K562 (cell line): ENCODE data around the gene SORCS2. TPM values are rescaled to one million over a fixed set of nuclear protein-coding genes. Genes with fewer than 3 reads are reported as not detected.

Experiments
- ATAC-seq: fragments of 200-7000 bp; cut with Tn5 transposase; 3 replicates; pipeline ENCODE4 v1.9.1; 2020; ENCODE audit warnings: moderate library complexity
- BruUV-seq: library from RNA; stranded (reverse); fragments of 400-500 nt; replicated peaks from 2 replicates; lab custom pipeline; 2021; lab: Mats Ljungman, UMichigan
- CTCF ChIA-PET: fragments of 300-600 bp; formaldehyde crosslinking; extraction: SDS; loops from one replicate; lab custom pipeline; 2021; ENCODE audit warnings: low intra/inter-chr PET ratio; lab: Yijun Ruan, JAX
- POLR2A ChIA-PET: fragments of 300-600, 350-650 bp; sonication (Branson Sonifier 250); formaldehyde crosslinking; extraction: SDS; loops from one replicate; lab custom pipeline; 2021; ENCODE audit warnings: antibody characterized with exemption, inconsistent platforms; lab: Yijun Ruan, JAX
- DNase-seq, 4 experiments: peaks; one replicate each; pipeline versions ENCODE4 v3.0.0 to v3.0.0-alpha.2; 2011 to 2018; ENCODE audit warnings: low spot score in 3 of 4, mixed read lengths in 3 of 4; ENCODE audit errors: extremely low read depth in 1 of 4
- FAIRE-seq: peaks from 2 replicates; lab custom pipeline; 2011; peaks lifted over from hg19 to GRCh38; lab: Jason Lieb, UNC
- H2AFZ ChIP-seq: 2 replicates; pipeline ENCODE4 v1.6.0; 2011; ENCODE audit warnings: low read depth, low read length, control low read depth, inconsistent platforms
- H3K27ac ChIP-seq: fragments of 200-600 bp; 3 replicates; pipeline ENCODE4 v1.8.0; 2011; ENCODE audit warnings: low read depth, mild to moderate bottlenecking, control low read depth, inconsistent platforms, low read length, moderate library complexity, mixed read lengths; ENCODE audit errors: extremely low read depth
- H3K27me3 ChIP-seq, 2 experiments: fragments of 300-600 bp in 1 of 2; 2 replicates in 1 of 2; 3 replicates in 1 of 2; pipeline versions ENCODE4 v1.6.0 to v1.8.0; 2011; ENCODE audit warnings: inconsistent platforms in 2 of 2, low read length in 2 of 2, mild to moderate bottlenecking in 1 of 2, mixed read lengths in 1 of 2, moderate library complexity in 1 of 2; ENCODE audit not compliant: control insufficient read depth in 2 of 2, insufficient read depth in 2 of 2
- H3K36me3 ChIP-seq: fragments of 300-600 bp; 3 replicates; pipeline ENCODE4 v1.8.0; 2011; ENCODE audit warnings: mild to moderate bottlenecking, low read length, inconsistent platforms; ENCODE audit not compliant: control insufficient read depth, insufficient read depth
- H3K4me1 ChIP-seq, 2 experiments: fragments of 200-600 bp in 1 of 2; replicated peaks in 1 of 2; 2 replicates in 1 of 2; 3 replicates in 1 of 2; pipeline versions ENCODE4 v1.5.1 to v1.8.0; 2011; ENCODE audit warnings: inconsistent platforms in 2 of 2, low read length in 2 of 2, mild to moderate bottlenecking in 1 of 2, mixed read lengths in 1 of 2, moderate library complexity in 1 of 2; ENCODE audit not compliant: control insufficient read depth in 2 of 2, insufficient read depth in 2 of 2
- H3K4me2 ChIP-seq: 2 replicates; pipeline ENCODE4 v1.6.1; 2011; ENCODE audit warnings: low read length, control low read depth, inconsistent platforms, mixed read lengths; ENCODE audit not compliant: insufficient read depth
- H3K4me3 ChIP-seq: fragments of 200-600 bp; sonication (generic), shearing (Covaris generic); 2 replicates; pipeline ENCODE4 v1.5.1; 2016; ENCODE audit warnings: control low read depth, inconsistent platforms
- H3K79me2 ChIP-seq: fragments of 200-600 bp; 3 replicates; pipeline ENCODE4 v1.8.0; 2011; ENCODE audit warnings: low read length, inconsistent platforms; ENCODE audit not compliant: control insufficient read depth, insufficient read depth
- H3K9ac ChIP-seq, 2 experiments: 2 replicates each; pipeline versions ENCODE4 v1.6.0 to v1.6.1; 2011; ENCODE audit warnings: low read depth in 2 of 2, low read length in 2 of 2, control low read depth in 1 of 2, inconsistent platforms in 1 of 2, mild to moderate bottlenecking in 1 of 2, mixed read lengths in 1 of 2; ENCODE audit not compliant: insufficient read depth in 1 of 2
- H3K9me1 ChIP-seq: one replicate; pipeline ENCODE4 v1.6.0; 2011; ENCODE audit warnings: inconsistent platforms, mild to moderate bottlenecking, low read length, moderate library complexity; ENCODE audit not compliant: control insufficient read depth, insufficient read depth
- H3K9me3 ChIP-seq: replicated peaks from 2 replicates; pipeline ENCODE4 v1.5.1; 2011; ENCODE audit warnings: low read depth, low read length, inconsistent platforms; ENCODE audit not compliant: control insufficient read depth, insufficient read depth
- H4K20me1 ChIP-seq: replicated peaks from 2 replicates; pipeline ENCODE4 v1.6.1; 2011; ENCODE audit warnings: low read length, inconsistent platforms, mixed read lengths; ENCODE audit not compliant: control insufficient read depth, insufficient read depth
- FIP1L1 ChIP-seq: fragments of 200-400 bp; formaldehyde crosslinking; IDR thresholded peaks from 2 replicates; pipeline ENCODE4 v1.6.1; 2018; ENCODE audit warnings: mild to moderate bottlenecking, low read depth, low read length; ENCODE audit not compliant: poor library complexity, severe bottlenecking
- RB1 ChIP-seq: fragments of 450-650 bp; IDR thresholded peaks from 2 replicates; pipeline ENCODE4 v1.6.1; 2017; ENCODE audit warnings: low read depth, mild to moderate bottlenecking
- SMARCA5 ChIP-seq: fragments of 450-650 bp; IDR thresholded peaks from 2 replicates; pipeline ENCODE4 v1.6.1; 2016
- WGBS: fragments of 100-300 bp; shearing (Covaris generic); methylation state at CpG from one replicate; pipeline ENCODE4 v1.1.6; 2016; ENCODE audit warnings: low coverage, mixed read lengths; ENCODE audit not compliant: insufficient coverage; ENCODE audit errors: missing lambda C conversion rate; 5-methylcytosine and 5-hydroxymethylcytosine counted together
- in situ Hi-C: fragments of 300-500 bp; cut with MboI; formaldehyde crosslinking; loops from 4 replicates; pipeline ENCODE4 v1.15.0; 2018; ENCODE audit warnings: inconsistent platforms, mixed read lengths
- intact Hi-C: fragments of 100-400 bp; cut with micrococcal nuclease; formaldehyde crosslinking; loops from 2 replicates; pipeline ENCODE4 v1.14.2; 2022
- polyA plus RNA-seq, 8 experiments: library from polyadenylated mRNA; depleted of rRNA in 4 of 8; stranded (reverse) in 5 of 8; unstranded in 3 of 8; fragments of >200 nt; fragmentation: Nextera tagmentation in 2 of 8; fragmentation: Illumina TruSeq in 1 of 8; extraction: Ambion mirVana in 2 of 8; extraction: Trizol in 1 of 8; gene quantifications; 2 replicates each; pipeline versions ENCODE4 v1.2.1 to v1.2.3, GENCODE V29; 2011 to 2014; ENCODE audit warnings: inconsistent platforms in 1 of 8, missing spikeins in 1 of 8
- total RNA-seq, 7 experiments: library from RNA; depleted of rRNA in 6 of 7; stranded (reverse); fragments of >200 nt in 6 of 7; fragmentation: Illumina TruSeq in 2 of 7; extraction: Trizol in 2 of 7; gene quantifications; 2 replicates each; pipeline versions ENCODE4 v1.2.1 to v1.2.3, GENCODE V29; 2011 to 2021; ENCODE audit warnings: low replicate concordance in 1 of 7
- TF ChIP-seq, protein P1 (sequence below): fragments of 250-450 bp; sonication (Bioruptor Pico); IDR thresholded peaks from 2 replicates; pipeline ENCODE4 v1.4.0; 2020; ENCODE audit warnings: mild to moderate bottlenecking, moderate library complexity, borderline replicate concordance
- TF ChIP-seq, protein P2 (sequence below): fragments of 250-450 bp; sonication (Bioruptor Pico); IDR thresholded peaks from 2 replicates; pipeline ENCODE4 v1.8.0; 2022; ENCODE audit warnings: moderate library complexity, mild to moderate bottlenecking, inconsistent platforms

Gene SORCS2
- total and polyA plus RNA-seq, 9 of the 15 experiments (the other 6 are each of a cell fraction or from before 2014, with no cell fraction given), result not detected

DNA sequence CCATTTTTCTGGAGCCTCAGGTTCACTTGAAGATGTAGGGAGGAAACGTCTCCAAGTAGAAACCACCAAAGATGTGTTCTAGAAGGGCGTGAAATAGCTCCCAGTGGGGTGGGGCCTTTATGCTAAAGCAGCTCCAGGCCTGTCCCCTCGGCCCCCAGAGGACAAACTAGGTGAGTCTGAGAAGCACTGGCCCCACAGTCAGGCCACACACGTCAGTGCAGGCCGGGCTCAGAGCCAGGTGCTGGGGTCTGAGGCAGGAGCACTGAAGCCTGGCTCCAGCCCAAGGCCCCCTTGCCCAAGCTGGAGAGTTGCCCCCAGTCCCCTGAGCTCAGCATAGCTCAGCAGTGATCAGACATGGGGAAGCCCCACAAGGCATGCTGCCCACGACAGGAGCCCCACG lies 337.7 kb downstream of the SORCS2 start:
- DNase-seq, result no peak
- H3K79me2 ChIP-seq, result no peaks in the 10 kb centered on the region
- H2AFZ ChIP-seq, result no peak overlapping the region
- H3K9ac ChIP-seq, result no peak overlapping the region
- FAIRE-seq, result no peak
- WGBS, result 0% methylated on average over 5 of the region's 7 CpGs
- no peaks in the 10 kb centered on the region for H3K36me3 ChIP-seq
- intact Hi-C loops (no loop called here), in situ Hi-C loops (no loop called here)
- peaks cover 5% of the 10 kb centered on the region; the same call in 1 of the 2 replicates for H4K20me1 ChIP-seq
- BruUV-seq, result no TSS peak
- no peak overlapping the region for H3K27ac ChIP-seq
- ChIA-PET CTCF (no interaction called here), POLR2A (no interaction called here)
- H3K4me1 ChIP-seq, result peaks cover 0 to 3% of the 10 kb centered on the region in 2 experiments; a peak in 1 of 5 replicates
- TF ChIP-seq, protein P1, sequence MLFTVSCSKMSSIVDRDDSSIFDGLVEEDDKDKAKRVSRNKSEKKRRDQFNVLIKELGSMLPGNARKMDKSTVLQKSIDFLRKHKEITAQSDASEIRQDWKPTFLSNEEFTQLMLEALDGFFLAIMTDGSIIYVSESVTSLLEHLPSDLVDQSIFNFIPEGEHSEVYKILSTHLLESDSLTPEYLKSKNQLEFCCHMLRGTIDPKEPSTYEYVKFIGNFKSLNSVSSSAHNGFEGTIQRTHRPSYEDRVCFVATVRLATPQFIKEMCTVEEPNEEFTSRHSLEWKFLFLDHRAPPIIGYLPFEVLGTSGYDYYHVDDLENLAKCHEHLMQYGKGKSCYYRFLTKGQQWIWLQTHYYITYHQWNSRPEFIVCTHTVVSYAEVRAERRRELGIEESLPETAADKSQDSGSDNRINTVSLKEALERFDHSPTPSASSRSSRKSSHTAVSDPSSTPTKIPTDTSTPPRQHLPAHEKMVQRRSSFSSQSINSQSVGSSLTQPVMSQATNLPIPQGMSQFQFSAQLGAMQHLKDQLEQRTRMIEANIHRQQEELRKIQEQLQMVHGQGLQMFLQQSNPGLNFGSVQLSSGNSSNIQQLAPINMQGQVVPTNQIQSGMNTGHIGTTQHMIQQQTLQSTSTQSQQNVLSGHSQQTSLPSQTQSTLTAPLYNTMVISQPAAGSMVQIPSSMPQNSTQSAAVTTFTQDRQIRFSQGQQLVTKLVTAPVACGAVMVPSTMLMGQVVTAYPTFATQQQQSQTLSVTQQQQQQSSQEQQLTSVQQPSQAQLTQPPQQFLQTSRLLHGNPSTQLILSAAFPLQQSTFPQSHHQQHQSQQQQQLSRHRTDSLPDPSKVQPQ (CRISPR knock-in tag), result no peak
- TF ChIP-seq RB1 (no peak), SMARCA5 (no peak), FIP1L1 (no peak)
- TF ChIP-seq, protein P2, sequence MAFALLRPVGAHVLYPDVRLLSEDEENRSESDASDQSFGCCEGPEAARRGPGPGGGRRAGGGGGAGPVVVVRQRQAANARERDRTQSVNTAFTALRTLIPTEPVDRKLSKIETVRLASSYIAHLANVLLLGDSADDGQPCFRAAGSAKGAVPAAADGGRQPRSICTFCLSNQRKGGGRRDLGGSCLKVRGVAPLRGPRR (CRISPR knock-in tag), result no peak
- H3K4me2 ChIP-seq, result no peak overlapping the region
- H3K27me3 ChIP-seq, result peaks cover 0 to 53% of the 10 kb centered on the region in 2 experiments; a peak in 4 of 5 replicates
- no peak for ATAC-seq
- no peaks in the 10 kb centered on the region for H3K9me3 ChIP-seq
- no peak overlapping the region for H3K4me3 ChIP-seq
- H3K9me1 ChIP-seq, result peaks cover 3% of the 10 kb centered on the region
